ENCODE results near the gene DNAL4. TPM values are rescaled to one million over a fixed set of nuclear protein-coding genes. Genes with fewer than 3 reads are reported as not detected.

The DNAL4 gene
- total RNA-seq, 3 donors from 2014 or later, result 14.7 to 17.6 (median 16.1) TPM

- H3K4me1 ChIP-seq (ENCODE audit: low read depth), result peaks cover 4% of the 10 kb centered on the region
- H3K4me3 ChIP-seq, result no peak overlapping the region
- H3K36me3 ChIP-seq (ENCODE audit: low read depth), result no peaks in the 10 kb centered on the region
- intact Hi-C loops (cut with DNase I, micrococcal nuclease), result no loop called here
- ATAC-seq (no peak), DNase-seq (no peak)
- no peaks in the 10 kb centered on the region for H3K9me3 ChIP-seq
- no peak for TF ChIP-seq CTCF (IDR thresholded peaks at IDR 0.05)
Observed at GRCh38 chr22:38840129-38840528, 46.2 kb upstream of the DNAL4 start.

- TF ChIP-seq CTCF (IDR thresholded peaks at IDR 0.05), result no peak
- Histone ChIP-seq H3K4me3 (no peak overlapping the region), H3K9me3 (no peaks in the 10 kb centered on the region), H3K36me3 (ENCODE audit: low read depth) (no peaks in the 10 kb centered on the region), H3K4me1 (ENCODE audit: low read depth) (peaks cover 4% of the 10 kb centered on the region)
- intact Hi-C loops (cut with DNase I, micrococcal nuclease), result no loop called here
- no peak for DNase-seq
- ATAC-seq, result no peak
Observed at GRCh38 chr22:38839686-38840085, 45.7 kb upstream of the DNAL4 start.

GRCh38 chr22:38837414-38837928 lies 43.5 kb upstream of the DNAL4 start:
- no peak for TF ChIP-seq CTCF (IDR thresholded peaks at IDR 0.05)
- no peak for DNase-seq
- Histone ChIP-seq H3K36me3 (ENCODE audit: low read depth) (no peaks in the 10 kb centered on the region), H3K4me3 (no peak overlapping the region), H3K4me1 (ENCODE audit: low read depth) (no peaks in the 10 kb centered on the region), H3K9me3 (no peaks in the 10 kb centered on the region)
- intact Hi-C loops (cut with DNase I, micrococcal nuclease), result no loop called here
- ATAC-seq, result no peak

- TF ChIP-seq CTCF (IDR thresholded peaks at IDR 0.05), result no peak
- ATAC-seq, result no peak
- Histone ChIP-seq H3K4me1 (ENCODE audit: low read depth) (no peaks in the 10 kb centered on the region), H3K4me3 (no peak overlapping the region), H3K36me3 (ENCODE audit: low read depth) (no peaks in the 10 kb centered on the region), H3K9me3 (no peaks in the 10 kb centered on the region)
- DNase-seq, result no peak
- intact Hi-C loops (cut with DNase I, micrococcal nuclease), result no loop called here
Observed at GRCh38 chr22:38835888-38836301, 42.0 kb upstream of the DNAL4 start.

- ATAC-seq (no peak), DNase-seq (peak in 1 of 3 donors; percentile 17)
- H3K9me3 ChIP-seq, result no peaks in the 10 kb centered on the region
- intact Hi-C loops (cut with DNase I, micrococcal nuclease), result no loop called here
- H3K4me3 ChIP-seq, result no peak overlapping the region
- no peak for TF ChIP-seq CTCF (IDR thresholded peaks at IDR 0.05)
- no peaks in the 10 kb centered on the region for H3K4me1 ChIP-seq (ENCODE audit: low read depth)
- H3K36me3 ChIP-seq (ENCODE audit: low read depth), result no peaks in the 10 kb centered on the region
Observed at GRCh38 chr22:38834991-38835390, 41.0 kb upstream of the DNAL4 start.
